SU-DHL-6 (cell line): ENCODE measurements around the gene NR4A3.

Source experiments
- H2AFZ ChIP-seq: fragments of 200-600 bp; sonication (generic); 2 replicates; pipeline ENCODE4 v1.6.1; 2014; ENCODE audit warnings: low read depth, mild to moderate bottlenecking, moderate library complexity, mixed read lengths, antibody characterized with exemption, low read length; ENCODE audit not compliant: severe bottlenecking
- H3F3A ChIP-seq: fragments of 200-600 bp; shearing (Covaris generic); 2 replicates; pipeline ENCODE4 v1.6.0; 2016; ENCODE audit warnings: antibody characterized with exemption, mild to moderate bottlenecking; ENCODE audit not compliant: insufficient read depth
- H3K27ac ChIP-seq: fragments of 200-600 bp; sonication (generic); 2 replicates; pipeline ENCODE4 v1.5.1; 2016; ENCODE audit warnings: low read depth, mild to moderate bottlenecking, low read length, moderate library complexity, mixed read lengths
- H3K27me3 ChIP-seq: fragments of 200-600 bp; sonication (generic), shearing (Covaris generic); 2 replicates; pipeline ENCODE4 v1.6.0; 2014; ENCODE audit warnings: mild to moderate bottlenecking, low read length
- H3K36me3 ChIP-seq: fragments of 200-600 bp; sonication (generic); 2 replicates; pipeline ENCODE4 v1.6.1; 2014; ENCODE audit warnings: mild to moderate bottlenecking, low read length, mixed read lengths
- H3K4me2 ChIP-seq: fragments of 300-600, 200-600 bp; shearing (Covaris generic), sonication (generic); 2 replicates; pipeline ENCODE4 v1.6.0; 2014; ENCODE audit warnings: low read length, low read depth, mild to moderate bottlenecking; ENCODE audit not compliant: poor library complexity, severe bottlenecking
- H3K4me3 ChIP-seq: fragments of 200-600 bp; sonication (generic); 2 replicates; pipeline ENCODE4 v1.5.1; 2014; ENCODE audit warnings: antibody characterized with exemption, low read length, mild to moderate bottlenecking, mixed read lengths; ENCODE audit not compliant: insufficient read depth, poor library complexity, severe bottlenecking
- H3K79me2 ChIP-seq: fragments of 200-600 bp; sonication (generic); 2 replicates; pipeline ENCODE4 v1.6.1; 2014; ENCODE audit warnings: mild to moderate bottlenecking, low read length, moderate library complexity; ENCODE audit not compliant: insufficient read depth
- H3K9ac ChIP-seq: fragments of 200-600 bp; sonication (generic); 2 replicates; pipeline ENCODE4 v1.7.0; 2014; ENCODE audit warnings: mild to moderate bottlenecking, low read length
- H3K9me2 ChIP-seq: fragments of 200-600 bp; sonication (generic); replicated peaks from 2 replicates; pipeline ENCODE4 v1.6.1; 2014; ENCODE audit warnings: low read length; ENCODE audit not compliant: insufficient read depth
- H3K9me3 ChIP-seq: fragments of 200-600 bp; sonication (generic); 2 replicates; pipeline ENCODE4 v1.6.1; 2014; ENCODE audit warnings: low read length, mixed read lengths; ENCODE audit not compliant: insufficient read depth
- H4K20me1 ChIP-seq: fragments of 200-600 bp; sonication (generic); 2 replicates; pipeline ENCODE4 v1.6.1; 2014; ENCODE audit warnings: low read depth, mild to moderate bottlenecking, antibody characterized with exemption, low read length, moderate library complexity, mixed read lengths
- CTCF ChIP-seq: fragments of 200-600 bp; sonication (generic); IDR thresholded peaks from one replicate; pipeline ENCODE4 v1.5.1; 2017; ENCODE audit warnings: antibody characterized with exemption, mild to moderate bottlenecking, low read length, moderate library complexity; ENCODE audit not compliant: insufficient read depth, poor library complexity, severe bottlenecking
- EZH2phosphoT487 ChIP-seq: fragments of 200-600 bp; sonication (generic), shearing (Covaris generic); conservative IDR thresholded peaks from 2 replicates; pipeline ENCODE4 v1.6.1; 2018; ENCODE audit warnings: mild to moderate bottlenecking, antibody characterized with exemption, low read length, moderate library complexity, mixed read lengths

The NR4A3 gene

DNA sequence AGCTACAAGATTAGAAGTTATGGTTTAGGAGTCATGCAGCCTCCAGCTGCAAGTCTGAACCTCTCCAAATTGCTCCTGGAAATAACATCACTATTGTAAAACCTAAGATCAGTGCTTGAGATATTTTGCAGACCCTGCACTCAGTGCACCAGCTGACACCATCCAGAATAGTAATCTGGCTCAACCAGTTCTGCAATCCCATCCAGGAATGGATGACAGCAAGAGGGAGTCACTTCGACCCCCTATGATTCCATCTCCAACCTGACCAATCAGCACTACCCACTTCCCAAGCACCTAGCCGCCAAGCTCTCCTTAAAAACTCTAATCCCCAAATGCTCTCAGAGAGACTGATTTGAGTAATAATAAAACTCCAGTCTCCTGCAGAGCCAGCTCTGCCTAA is 37.9 kb upstream of the NR4A3 start:
- TF ChIP-seq CTCF (no peak), EZH2phosphoT487 (no peak)
- no peak overlapping the region for H2AFZ ChIP-seq
- H3K79me2 ChIP-seq, result no peaks in the 10 kb centered on the region
- H3K9me3 ChIP-seq, result no peaks in the 10 kb centered on the region
- H3K36me3 ChIP-seq, result no peaks in the 10 kb centered on the region
- H3K9me2 ChIP-seq, result no peaks in the 10 kb centered on the region
- no peaks in the 10 kb centered on the region for H3K27me3 ChIP-seq
- H3K9ac ChIP-seq, result no peak overlapping the region
- no peaks in the 10 kb centered on the region for H4K20me1 ChIP-seq
- H3K27ac ChIP-seq, result no peak overlapping the region
- H3F3A ChIP-seq, result no peaks in the 10 kb centered on the region
- H3K4me2 ChIP-seq, result no peak overlapping the region
- no peak overlapping the region for H3K4me3 ChIP-seq

DNA sequence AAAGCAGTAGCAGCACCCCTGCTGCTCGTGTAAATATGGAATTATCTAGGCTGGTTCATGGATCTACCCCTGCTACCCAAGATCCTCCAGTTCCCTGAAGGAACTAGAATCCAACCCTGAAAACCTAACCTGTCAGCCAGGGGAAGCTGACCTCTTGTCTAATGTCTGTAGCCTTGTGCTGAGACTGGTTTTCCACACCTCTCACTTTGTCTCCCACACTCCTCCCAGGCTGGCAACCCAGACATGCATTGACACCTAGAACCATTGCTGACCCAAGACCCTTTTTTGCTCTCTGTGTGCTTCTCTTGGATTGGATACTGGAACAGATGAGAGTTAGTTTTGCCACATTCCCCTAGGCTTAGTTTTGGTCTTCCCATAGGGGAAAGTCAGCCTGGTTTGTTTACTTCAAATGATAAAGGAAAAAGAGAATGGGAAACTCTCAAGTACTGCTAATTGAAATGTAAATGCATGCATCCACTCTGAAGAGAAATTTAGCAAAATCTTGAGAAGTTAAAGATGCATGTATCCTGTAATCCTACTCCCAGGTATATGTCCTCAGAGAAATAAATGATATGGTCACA is 36.6 kb upstream of the NR4A3 start:
- H3K79me2 ChIP-seq, result no peaks in the 10 kb centered on the region
- H3K27ac ChIP-seq, result no peak overlapping the region
- H3F3A ChIP-seq, result no peaks in the 10 kb centered on the region
- H4K20me1 ChIP-seq, result no peaks in the 10 kb centered on the region
- no peak overlapping the region for H2AFZ ChIP-seq
- no peaks in the 10 kb centered on the region for H3K27me3 ChIP-seq
- H3K4me2 ChIP-seq, result no peak overlapping the region
- TF ChIP-seq CTCF, result no peak
- no peak for TF ChIP-seq EZH2phosphoT487
- H3K9ac ChIP-seq, result no peak overlapping the region
- H3K9me2 ChIP-seq, result no peaks in the 10 kb centered on the region
- no peak overlapping the region for H3K4me3 ChIP-seq
- H3K36me3 ChIP-seq, result no peaks in the 10 kb centered on the region
- H3K9me3 ChIP-seq, result no peaks in the 10 kb centered on the region

- Histone ChIP-seq H2AFZ (no peak overlapping the region), H3K27me3 (no peaks in the 10 kb centered on the region), H3K79me2 (no peaks in the 10 kb centered on the region), H3K36me3 (no peaks in the 10 kb centered on the region), H3K27ac (no peak overlapping the region), H3K4me2 (no peak overlapping the region), H3K9ac (no peak overlapping the region), H4K20me1 (no peaks in the 10 kb centered on the region), H3K9me3 (no peaks in the 10 kb centered on the region), H3K4me3 (no peak overlapping the region), H3K9me2 (no peaks in the 10 kb centered on the region), H3F3A (no peaks in the 10 kb centered on the region)
- no peak for TF ChIP-seq EZH2phosphoT487
- no peak for TF ChIP-seq CTCF
These were observed 34.1 kb upstream of the NR4A3 start for GRCh38 chr9:99787556-99787955.
